Measurements from ENCODE around the gene UCP3. TPM values are rescaled to one million over a fixed set of nuclear protein-coding genes. Genes with fewer than 3 reads are reported as not detected.

Gene UCP3
- polyA plus RNA-seq, 1 experiment: 0.77 TPM

- POLR2A ChIA-PET: no interaction called here
- Histone ChIP-seq H3K36me3 (ENCODE audit: control insufficient read depth, insufficient read depth, low read length) (no peaks in the 10 kb centered on the region), H3K27me3 (ENCODE audit: control insufficient read depth, insufficient read depth, low read length) (no peaks in the 10 kb centered on the region), H3K4me3 (ENCODE audit: low read depth, low read length) (no peak overlapping the region)
- TF ChIP-seq CTCF (IDR thresholded peaks at IDR 0.05; ENCODE audit: insufficient read depth, low read depth, low read length): no peak
- CTCF ChIA-PET: interaction anchor here (0.6 to 2.0 kb wide), 7 partner anchors 8 to 484 kb away, joined by 3 to 10 read pairs (median 3); no protein-coding TSS in a partner anchor
- no peak for DNase-seq (ENCODE audit: low read depth)
Observed at GRCh38 chr11:73965076-73965763, 43.7 kb downstream of the UCP3 start.

- POLR2A ChIA-PET: no interaction called here
- CTCF ChIA-PET: interaction anchor here (0.8 to 2.5 kb wide), 12 partner anchors 9 to 485 kb away, joined by 3 to 22 read pairs (median 4); partner anchors contain the start of genes C2CD3, PPME1, UCP2 and UCP3
- no peak for DNase-seq (ENCODE audit: low read depth)
- no peak for TF ChIP-seq CTCF (IDR thresholded peaks at IDR 0.05; ENCODE audit: insufficient read depth, low read depth, low read length)
- Histone ChIP-seq H3K4me3 (ENCODE audit: low read depth, low read length) (no peak overlapping the region), H3K27me3 (ENCODE audit: control insufficient read depth, insufficient read depth, low read length) (no peaks in the 10 kb centered on the region), H3K36me3 (ENCODE audit: control insufficient read depth, insufficient read depth, low read length) (no peaks in the 10 kb centered on the region)
Observed at GRCh38 chr11:73963861-73964260, 45.0 kb downstream of the UCP3 start.

GRCh38 chr11:73962101-73962705 is 46.7 kb downstream of the UCP3 start:
- ChIA-PET CTCF (interaction anchor here (1.2 to 2.5 kb wide), 2 partner anchors 17 to 489 kb away, joined by 3 to 22 read pairs; no protein-coding TSS in a partner anchor), POLR2A (no interaction called here)
- H3K36me3 ChIP-seq (ENCODE audit: control insufficient read depth, insufficient read depth, low read length): no peaks in the 10 kb centered on the region
- H3K4me3 ChIP-seq (ENCODE audit: low read depth, low read length): no peak overlapping the region
- no peak for TF ChIP-seq CTCF (IDR thresholded peaks at IDR 0.05; ENCODE audit: insufficient read depth, low read depth, low read length)
- no peak for DNase-seq (ENCODE audit: low read depth)
- no peaks in the 10 kb centered on the region for H3K27me3 ChIP-seq (ENCODE audit: control insufficient read depth, insufficient read depth, low read length)

- POLR2A ChIA-PET: interaction anchor here (0.6 kb wide), 1 partner anchor 209 kb away, joined by 5 read pairs; no protein-coding TSS in a partner anchor
- no peak overlapping the region for H3K4me3 ChIP-seq (ENCODE audit: low read depth, low read length)
- DNase-seq (ENCODE audit: low read depth): no peak
- no peaks in the 10 kb centered on the region for H3K27me3 ChIP-seq (ENCODE audit: control insufficient read depth, insufficient read depth, low read length)
- no peaks in the 10 kb centered on the region for H3K36me3 ChIP-seq (ENCODE audit: control insufficient read depth, insufficient read depth, low read length)
- CTCF ChIA-PET: interaction anchor here (1.2 kb wide), 2 partner anchors 11 to 490 kb away, joined by 3 read pairs; partner anchors contain the start of gene DNAJB13
- no peak for TF ChIP-seq CTCF (IDR thresholded peaks at IDR 0.05; ENCODE audit: insufficient read depth, low read depth, low read length)
Observed at GRCh38 chr11:73961321-73961720, 47.6 kb downstream of the UCP3 start.

GRCh38 chr11:73958521-73959141 is 50.3 kb downstream of the UCP3 start:
- H3K27me3 ChIP-seq (ENCODE audit: control insufficient read depth, insufficient read depth, low read length): no peaks in the 10 kb centered on the region
- no peaks in the 10 kb centered on the region for H3K36me3 ChIP-seq (ENCODE audit: control insufficient read depth, insufficient read depth, low read length)
- no peak for TF ChIP-seq CTCF (IDR thresholded peaks at IDR 0.05; ENCODE audit: insufficient read depth, low read depth, low read length)
- no peak for DNase-seq (ENCODE audit: low read depth)
- ChIA-PET POLR2A (no interaction called here), CTCF (no interaction called here)
- no peak overlapping the region for H3K4me3 ChIP-seq (ENCODE audit: low read depth, low read length)
